ENCODE results near the gene ZER1.

ZER1 gene

DNA sequence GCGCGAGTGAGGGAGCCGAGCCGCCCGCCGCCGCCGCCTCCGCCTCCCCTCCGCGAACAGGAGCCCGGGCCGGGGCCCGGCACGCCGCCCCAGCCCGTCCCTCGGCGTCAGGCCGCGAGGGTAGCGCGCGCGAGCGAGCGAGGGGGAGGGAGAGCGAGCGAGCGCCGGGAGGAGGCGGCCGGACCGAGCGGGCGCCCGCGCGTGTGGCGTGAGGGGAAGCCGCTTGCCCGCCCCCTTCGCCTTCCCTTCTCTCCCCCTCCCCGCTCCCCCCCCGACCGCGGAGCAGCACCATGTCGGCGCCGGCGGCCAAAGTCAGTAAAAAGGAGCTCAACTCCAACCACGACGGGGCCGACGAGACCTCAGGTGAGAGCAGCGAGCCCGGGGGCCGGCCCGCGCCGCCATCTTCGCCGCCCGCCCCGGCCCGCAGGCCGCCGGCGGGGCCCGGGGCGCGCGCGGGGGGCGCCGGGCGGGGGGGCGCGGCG is 82.4 kb downstream of the ZER1 start:
- Mint-ChIP-seq H3K4me1 (ENCODE audit: low read depth) (peaks cover 53% of the 10 kb centered on the region), H3K4me3 (no peak overlapping the region), H3K27ac (peak overlapping the region; percentile 50), H3K36me3 (ENCODE audit: low read depth) (peaks cover 35% of the 10 kb centered on the region), H3K9me3 (no peaks in the 10 kb centered on the region), H3K27me3 (ENCODE audit: low read depth) (no peaks in the 10 kb centered on the region)

GRCh38 chr9:128688501-128689292 is 83.0 kb downstream of the ZER1 start, which contains the start of gene SET:
Gene SET, plus strand, starts transcription at chr9:128689222. Its CDS starts 361 bp downstream, at chr9:128689583.
- H3K4me1 Mint-ChIP-seq (ENCODE audit: low read depth) = peaks cover 53% of the 10 kb centered on the region
- H3K4me3 Mint-ChIP-seq = peak within 1 kb of the TSS; percentile 87
- no peaks in the 10 kb centered on the region for H3K27me3 Mint-ChIP-seq (ENCODE audit: low read depth)
- H3K9me3 Mint-ChIP-seq = no peaks in the 10 kb centered on the region
- H3K36me3 Mint-ChIP-seq (ENCODE audit: low read depth) = peaks cover 32% of the 10 kb centered on the region
- H3K27ac Mint-ChIP-seq = peak within 1 kb of the TSS; percentile 94

- Mint-ChIP-seq H3K4me3 (peak overlapping the region; percentile 44), H3K27me3 (ENCODE audit: low read depth) (no peaks in the 10 kb centered on the region), H3K9me3 (no peaks in the 10 kb centered on the region), H3K4me1 (ENCODE audit: low read depth) (peaks cover 52% of the 10 kb centered on the region), H3K36me3 (ENCODE audit: low read depth) (peaks cover 23% of the 10 kb centered on the region), H3K27ac (peak overlapping the region; percentile 95)
These were observed 84.3 kb downstream of the ZER1 start for GRCh38 chr9:128687453-128687852.

DNA sequence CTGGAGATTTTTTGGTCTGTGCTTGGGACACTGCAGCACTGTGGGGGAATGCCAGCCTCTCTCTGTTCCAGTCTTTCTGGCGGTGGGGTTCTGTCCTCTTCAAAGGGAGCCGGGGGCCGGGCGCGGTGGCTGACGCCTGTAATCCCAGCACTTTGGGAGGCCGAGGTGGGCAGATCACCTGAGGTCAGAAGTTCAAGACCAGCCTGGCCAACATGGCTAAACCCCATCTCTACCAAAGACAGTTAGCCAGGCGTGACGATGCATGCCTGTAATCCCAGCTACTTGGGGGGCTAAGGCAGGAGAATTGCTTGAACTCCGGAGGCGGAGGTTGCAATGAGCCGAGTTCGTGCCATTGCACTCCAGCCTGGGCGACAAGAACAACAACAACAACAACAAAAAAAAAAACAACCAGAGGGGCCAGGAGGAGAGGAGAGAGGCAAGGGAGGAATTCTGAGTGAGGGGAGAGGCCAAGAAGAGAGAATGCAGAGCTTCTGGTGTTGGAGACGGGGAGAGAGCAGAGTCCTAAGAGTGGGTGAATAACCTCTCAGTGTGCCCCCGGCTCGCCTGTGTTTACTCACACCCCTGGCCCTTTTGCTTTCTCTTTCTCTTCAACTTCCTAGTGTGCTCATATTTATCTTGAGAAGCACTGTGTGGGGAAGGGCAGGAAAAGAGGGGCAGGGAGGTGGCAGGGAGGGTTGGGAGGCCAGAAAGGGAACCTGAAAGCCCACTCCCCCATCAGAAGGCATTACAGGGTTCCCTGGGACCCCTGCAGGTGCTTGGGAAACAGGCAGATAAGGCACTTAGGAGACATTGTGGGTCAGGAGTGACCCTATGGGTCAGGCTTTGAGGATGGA is 85.9 kb downstream of the ZER1 start:
- Mint-ChIP-seq H3K4me1 (ENCODE audit: low read depth) (peaks cover 42% of the 10 kb centered on the region), H3K27ac (peak overlapping the region; percentile 95), H3K27me3 (ENCODE audit: low read depth) (no peaks in the 10 kb centered on the region), H3K36me3 (ENCODE audit: low read depth) (peaks cover 11% of the 10 kb centered on the region), H3K9me3 (no peaks in the 10 kb centered on the region), H3K4me3 (peak overlapping the region; percentile 98)

DNA sequence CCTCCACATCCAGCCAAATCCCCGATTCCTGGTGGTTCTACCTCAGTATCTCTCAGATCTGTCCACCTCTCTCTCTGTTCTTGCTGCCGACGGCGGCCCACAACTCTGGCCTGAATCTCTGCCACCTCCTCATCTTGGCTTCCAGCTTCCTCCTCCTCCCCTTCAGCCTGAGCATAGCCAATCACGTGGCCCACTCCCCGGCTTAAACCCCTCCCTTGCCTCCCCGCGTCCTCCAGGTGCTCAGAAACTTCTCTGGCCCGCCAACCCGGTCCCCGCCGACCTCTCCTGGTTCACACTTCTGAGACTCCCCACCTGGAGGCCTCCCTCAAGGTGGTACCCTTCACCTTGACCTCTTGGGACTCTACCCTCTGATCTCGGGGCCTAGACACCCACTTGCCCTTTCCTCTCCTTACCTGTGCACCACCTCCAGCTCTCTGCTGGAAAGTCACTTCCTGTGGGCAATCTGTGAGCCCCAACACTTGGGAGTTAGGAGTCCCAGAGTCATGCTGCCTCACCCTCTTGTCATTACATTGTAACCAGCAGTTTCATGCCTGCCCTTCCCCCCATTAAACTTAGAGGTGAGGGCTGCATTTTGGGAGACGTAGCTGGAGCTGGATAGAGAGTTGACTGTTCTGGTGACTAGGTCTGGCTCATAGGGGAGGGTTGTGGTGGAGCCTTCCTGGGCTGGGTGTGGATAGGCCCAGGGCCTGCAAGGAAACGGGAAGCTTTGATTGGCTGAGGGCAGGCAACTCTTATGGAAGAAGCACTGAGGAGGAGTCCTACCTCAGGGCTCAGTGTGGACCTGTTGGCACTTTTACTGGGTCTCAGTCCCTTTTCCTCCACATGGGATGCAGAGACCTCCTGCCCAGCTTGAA is 87.2 kb downstream of the ZER1 start:
- Mint-ChIP-seq H3K9me3 (no peaks in the 10 kb centered on the region), H3K27me3 (ENCODE audit: low read depth) (no peaks in the 10 kb centered on the region), H3K4me3 (peak overlapping the region; percentile 98), H3K27ac (peak overlapping the region; percentile 95), H3K36me3 (ENCODE audit: low read depth) (peaks cover 7% of the 10 kb centered on the region), H3K4me1 (ENCODE audit: low read depth) (peaks cover 38% of the 10 kb centered on the region)

GRCh38 chr9:128684065-128684324 is 87.7 kb downstream of the ZER1 start:
- peaks cover 38% of the 10 kb centered on the region for H3K4me1 Mint-ChIP-seq (ENCODE audit: low read depth)
- no peaks in the 10 kb centered on the region for H3K27me3 Mint-ChIP-seq (ENCODE audit: low read depth)
- peaks cover 7% of the 10 kb centered on the region for H3K36me3 Mint-ChIP-seq (ENCODE audit: low read depth)
- peak overlapping the region; percentile 98 for H3K4me3 Mint-ChIP-seq
- H3K27ac Mint-ChIP-seq = peak overlapping the region; percentile 95
- H3K9me3 Mint-ChIP-seq = no peaks in the 10 kb centered on the region

- Mint-ChIP-seq H3K4me1 (ENCODE audit: low read depth) (peaks cover 38% of the 10 kb centered on the region), H3K9me3 (no peaks in the 10 kb centered on the region), H3K27ac (peak overlapping the region; percentile 95), H3K27me3 (ENCODE audit: low read depth) (no peaks in the 10 kb centered on the region), H3K4me3 (peak overlapping the region; percentile 98), H3K36me3 (ENCODE audit: low read depth) (peaks cover 7% of the 10 kb centered on the region)
These were observed 88.2 kb downstream of the ZER1 start for GRCh38 chr9:128683340-128684064.

Measured in T-helper 1 cell treated with Interleukin-12 subunit alpha and Interleukin-12 subunit beta and Interleukin-4 antibody, amounts not matched to agents 30 μg/mL and 1 μg/mL, for 36 hours (primary cell).